SK-N-MC (cell line): Measurements from ENCODE around the gene CAMK1D.
"Not testable (repeated sequence)": the region's sequence is repeated elsewhere in the genome, so short reads cannot be mapped to it uniquely, and the experiment has no call there.

Experiments
- DNase-seq: peaks from one replicate; pipeline ENCODE4 v3.0.0-alpha.2; 2011; ENCODE audit warnings: low read depth, low spot score
- H3K27ac ChIP-seq: fragments of 200-600 bp; sonication (generic); 2 replicates; pipeline ENCODE4 v1.5.1; 2016; ENCODE audit warnings: mixed run types
- H3K36me3 ChIP-seq: fragments of 200-600 bp; sonication (generic); 2 replicates; pipeline ENCODE4 v1.6.1; 2017; ENCODE audit warnings: antibody characterized with exemption, low read length, mixed read lengths; ENCODE audit not compliant: insufficient read depth
- H3K4me3 ChIP-seq: fragments of 200-600 bp; sonication (generic); 2 replicates; pipeline ENCODE4 v1.5.1; 2016
- H3K9ac ChIP-seq: fragments of 200-600 bp; sonication (generic); 2 replicates; pipeline ENCODE4 v1.8.0; 2017; ENCODE audit warnings: mixed run types, mixed read lengths; ENCODE audit not compliant: insufficient read length
- H3K9me3 ChIP-seq: fragments of 200-600 bp; sonication (generic); 2 replicates; pipeline ENCODE4 v1.6.1; 2017; ENCODE audit warnings: low read depth, mild to moderate bottlenecking, antibody characterized with exemption, low read length, moderate library complexity, mixed read lengths
- EZH2 ChIP-seq: fragments of 200-600 bp; sonication (generic); IDR thresholded peaks from one replicate; pipeline ENCODE4 v1.6.1; 2017; ENCODE audit warnings: antibody characterized with exemption
- FOXP2 ChIP-seq: optimal IDR thresholded peaks from 2 replicates; pipeline ENCODE3; 2011; ENCODE audit warnings: mild to moderate bottlenecking, moderate library complexity; ENCODE audit not compliant: insufficient read depth; ENCODE audit errors: extremely low read length, control extremely low read depth
- POLR2AphosphoS5 ChIP-seq: IDR thresholded peaks from 2 replicates; pipeline ENCODE4 v1.6.1; 2012; ENCODE audit warnings: mild to moderate bottlenecking, low read depth, low read length, borderline replicate concordance

CAMK1D gene

DNA sequence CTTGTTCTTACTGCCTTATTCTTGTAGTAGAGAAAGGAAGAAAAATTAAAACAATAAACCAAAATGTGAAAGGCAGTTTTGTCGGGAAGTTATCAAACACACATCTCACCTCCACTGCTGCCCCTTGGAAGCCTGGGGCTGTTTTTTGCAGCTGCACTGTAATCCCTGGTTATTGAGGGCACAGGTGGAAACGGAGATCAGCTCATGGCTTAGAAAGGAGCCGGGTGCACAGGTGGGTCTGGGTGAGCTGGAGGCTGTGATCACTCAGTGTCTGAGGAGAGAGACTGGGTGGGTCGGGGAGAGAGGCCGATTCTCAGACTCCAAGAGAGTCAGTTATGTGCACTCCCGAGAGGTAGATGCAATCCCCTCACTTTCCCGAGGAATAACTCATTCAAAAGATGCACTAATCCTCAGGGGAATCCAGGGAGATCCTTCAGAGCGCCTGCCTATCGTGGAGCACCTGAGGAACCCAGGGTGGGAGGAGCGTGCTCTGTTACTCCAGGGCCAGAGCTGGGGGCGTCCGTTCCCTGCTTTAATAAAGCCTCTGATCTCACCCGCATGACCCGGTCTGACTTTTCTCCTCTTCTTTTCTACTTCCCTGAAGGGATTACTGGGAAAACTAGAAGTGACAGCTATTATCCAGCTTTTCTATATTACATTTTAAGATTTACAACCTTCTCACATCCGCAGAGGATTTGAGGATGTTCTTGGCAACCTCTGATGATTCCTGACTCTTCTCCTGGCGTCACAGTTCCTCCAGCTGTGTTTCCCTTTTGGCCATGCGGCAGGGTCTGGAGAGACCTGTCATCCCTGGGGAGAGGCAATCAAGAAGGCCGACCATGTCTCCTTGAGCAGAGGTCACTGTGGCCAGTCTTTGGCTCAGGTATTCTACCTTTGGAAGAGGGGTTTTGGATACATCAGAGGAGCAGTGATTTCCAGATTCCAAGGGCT lies 82.1 kb downstream of the CAMK1D start:
- Histone ChIP-seq H3K9ac (no peak overlapping the region), H3K4me3 (no peak overlapping the region), H3K9me3 (no peaks in the 10 kb centered on the region), H3K27ac (no peak overlapping the region), H3K36me3 (no peaks in the 10 kb centered on the region)
- no peak for DNase-seq
- no peak for TF ChIP-seq FOXP2
- TF ChIP-seq POLR2AphosphoS5: no peak
- TF ChIP-seq EZH2: no peak

GRCh38 chr10:12432402-12433189 lies 83.2 kb downstream of the CAMK1D start:
- TF ChIP-seq POLR2AphosphoS5 (no peak), FOXP2 (no peak), EZH2 (no peak)
- Histone ChIP-seq H3K36me3 (no peaks in the 10 kb centered on the region), H3K4me3 (no peak overlapping the region), H3K9ac (no peak overlapping the region), H3K9me3 (no peaks in the 10 kb centered on the region), H3K27ac (no peak overlapping the region)
- DNase-seq: no peak

DNA sequence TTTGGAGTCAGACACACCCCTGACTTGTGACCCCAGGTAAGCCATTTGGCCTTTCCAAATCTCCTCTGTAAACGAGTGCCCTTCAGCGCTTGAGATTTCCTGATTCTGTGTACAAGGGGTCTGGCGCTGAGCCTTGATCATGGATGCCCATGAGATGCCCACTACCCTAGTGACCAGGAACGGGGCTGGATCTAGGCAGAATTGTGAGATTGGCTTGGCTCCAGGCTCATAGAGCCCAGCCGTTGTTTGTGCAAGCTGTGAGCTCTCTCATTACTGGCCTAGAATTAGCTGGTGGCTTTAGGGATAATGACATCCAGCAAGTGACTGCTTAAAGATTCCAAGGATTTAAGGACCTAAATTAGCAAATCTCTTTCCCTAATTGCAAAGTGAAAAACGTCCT lies 84.9 kb downstream of the CAMK1D start:
- DNase-seq: no peak
- no peak overlapping the region for H3K27ac ChIP-seq

GRCh38 chr10:12434677-12435076 lies 85.3 kb downstream of the CAMK1D start:
- H3K36me3 ChIP-seq, H3K27ac ChIP-seq, H3K9me3 ChIP-seq, H3K9ac ChIP-seq, H3K4me3 ChIP-seq, DNase-seq: not testable (repeated sequence)

More for the DNA sequence above, 84.9 kb downstream of the CAMK1D start:
- Histone ChIP-seq H3K4me3 (no peak overlapping the region), H3K36me3 (no peaks in the 10 kb centered on the region), H3K9ac (no peak overlapping the region), H3K9me3 (no peaks in the 10 kb centered on the region)
- TF ChIP-seq EZH2 (no peak), FOXP2 (no peak), POLR2AphosphoS5 (no peak)

DNA sequence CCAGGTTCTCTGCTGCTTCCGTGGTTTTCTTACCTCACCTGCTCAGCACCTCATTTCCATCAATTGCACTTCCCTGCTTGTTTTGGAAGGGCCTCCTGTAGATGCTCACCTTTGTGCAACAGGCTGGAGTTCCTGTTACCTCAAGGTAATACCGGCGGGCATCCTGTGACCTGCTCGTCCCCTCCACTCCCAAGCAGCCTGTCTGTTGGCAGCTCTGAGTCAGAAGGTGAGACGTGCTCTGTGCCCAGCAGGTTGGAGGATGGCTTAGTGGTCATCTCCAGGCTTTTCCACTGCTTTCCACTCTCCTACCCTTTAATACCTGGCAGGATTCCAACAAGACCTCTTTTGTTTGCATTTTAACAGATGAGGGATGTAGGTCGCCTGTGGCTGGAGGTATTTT lies 86.0 kb downstream of the CAMK1D start:
- no peak for DNase-seq
- Histone ChIP-seq H3K9me3 (no peaks in the 10 kb centered on the region), H3K4me3 (no peak overlapping the region), H3K27ac (no peak overlapping the region), H3K9ac (no peak overlapping the region), H3K36me3 (no peaks in the 10 kb centered on the region)
- no peak for TF ChIP-seq POLR2AphosphoS5
- no peak for TF ChIP-seq EZH2
- no peak for TF ChIP-seq FOXP2

DNA sequence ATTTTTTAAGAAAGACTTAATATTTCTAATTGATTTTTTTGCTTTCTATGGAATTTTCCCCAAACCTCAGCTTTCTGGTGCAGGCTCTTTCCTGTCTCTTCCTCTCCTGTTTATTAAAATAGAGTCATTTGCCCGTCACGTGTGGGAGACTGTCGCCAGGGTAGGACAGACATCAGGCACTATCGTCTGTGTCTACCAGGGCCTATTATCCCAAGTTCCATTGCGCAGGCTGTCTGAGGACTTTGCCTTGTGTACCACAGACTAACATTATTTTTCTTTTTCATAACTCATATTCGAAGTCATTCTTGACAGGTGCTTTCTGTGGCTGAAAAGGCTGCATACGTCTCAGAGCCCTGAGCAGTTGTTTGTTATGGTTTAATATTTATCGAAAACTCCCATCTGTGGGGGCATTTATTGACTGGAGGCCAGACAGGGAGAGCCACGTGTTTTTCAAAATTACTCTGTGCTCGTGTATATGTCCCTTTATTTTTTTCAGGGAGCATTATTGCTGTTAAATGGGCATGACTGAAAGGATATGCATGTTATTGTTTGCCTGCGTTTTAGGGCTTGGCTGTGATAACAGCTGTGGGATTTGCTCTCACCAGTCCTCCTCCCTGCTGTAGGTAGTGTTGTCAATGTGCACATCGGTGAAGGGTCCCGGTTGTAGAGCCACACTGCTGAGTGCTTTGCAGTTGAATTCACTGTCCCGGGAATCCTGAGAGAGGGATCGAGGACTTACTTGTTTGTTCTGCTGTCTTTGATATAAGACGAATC lies 89.8 kb downstream of the CAMK1D start:
- H3K36me3 ChIP-seq: no peaks in the 10 kb centered on the region
- DNase-seq: no peak
- no peaks in the 10 kb centered on the region for H3K9me3 ChIP-seq
- H3K9ac ChIP-seq: no peak overlapping the region
- TF ChIP-seq EZH2 (no peak), FOXP2 (no peak), POLR2AphosphoS5 (no peak)
- no peak overlapping the region for H3K27ac ChIP-seq
- no peak overlapping the region for H3K4me3 ChIP-seq

GRCh38 chr10:12439767-12440166 lies 90.4 kb downstream of the CAMK1D start:
- not testable (repeated sequence) for H3K27ac ChIP-seq, H3K4me3 ChIP-seq, H3K36me3 ChIP-seq, DNase-seq, H3K9ac ChIP-seq, H3K9me3 ChIP-seq

DNA sequence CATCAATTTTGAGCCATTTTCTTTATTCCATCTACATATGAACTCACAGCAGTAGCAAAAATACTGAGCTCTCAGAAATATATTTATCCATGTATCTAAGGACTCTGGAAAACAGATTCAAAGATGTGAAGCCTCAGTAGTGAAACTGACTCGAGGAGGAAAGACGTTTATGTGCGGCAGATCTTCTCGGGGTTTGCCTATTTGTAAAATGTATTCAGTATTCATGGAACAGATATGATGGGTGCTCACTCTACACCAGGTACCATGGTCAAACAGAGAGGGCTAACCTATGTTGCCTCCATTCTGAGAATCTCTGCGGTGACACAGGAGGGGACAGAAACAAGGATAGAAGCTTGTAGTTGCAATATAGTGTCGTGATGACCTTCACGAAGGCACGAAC lies 93.7 kb downstream of the CAMK1D start:
- H3K27ac ChIP-seq: no peak overlapping the region
- no peaks in the 10 kb centered on the region for H3K36me3 ChIP-seq
- TF ChIP-seq POLR2AphosphoS5: no peak
- TF ChIP-seq EZH2: no peak
- TF ChIP-seq FOXP2: no peak
- H3K9ac ChIP-seq: no peak overlapping the region
- H3K9me3 ChIP-seq: no peaks in the 10 kb centered on the region
- H3K4me3 ChIP-seq: no peak overlapping the region
- no peak for DNase-seq
